HEK293 (cell line): Measurements from ENCODE around the gene MRPL11.

Experiments used
- AEBP2 ChIP-seq: fragments of 450-650 bp; formaldehyde crosslinking; IDR thresholded peaks from 2 replicates; pipeline ENCODE4 v1.5.1; 2016; ENCODE audit warnings: missing biosample characterization, missing genetic modification characterization, borderline replicate concordance
- FEZF1 ChIP-seq: fragments of 450-650 bp; formaldehyde crosslinking; IDR thresholded peaks from 2 replicates; pipeline ENCODE4 v1.5.1; 2016; ENCODE audit warnings: missing biosample characterization, missing genetic modification characterization
- KLF10 ChIP-seq: fragments of 450-650 bp; IDR thresholded peaks from 2 replicates; pipeline ENCODE4 v1.5.1; 2018; ENCODE audit warnings: missing biosample characterization, mild to moderate bottlenecking, missing genetic modification characterization
- KLF8 ChIP-seq: fragments of 450-650 bp; formaldehyde crosslinking; IDR thresholded peaks from 2 replicates; pipeline ENCODE4 v1.5.1; 2016; ENCODE audit warnings: missing biosample characterization, missing genetic modification characterization
- PRDM2 ChIP-seq: fragments of 450-650 bp; formaldehyde crosslinking; IDR thresholded peaks from 2 replicates; pipeline ENCODE4 v1.5.1; 2016; ENCODE audit warnings: missing biosample characterization, missing genetic modification characterization, borderline replicate concordance
- ZBTB26 ChIP-seq: fragments of 450-650 bp; formaldehyde crosslinking; optimal IDR thresholded peaks from 2 replicates; pipeline ENCODE3; 2016; ENCODE audit warnings: missing biosample characterization, mild to moderate bottlenecking, missing genetic modification characterization
- ZBTB44 ChIP-seq: fragments of 450-650 bp; IDR thresholded peaks from 2 replicates; pipeline ENCODE4 v1.5.1; 2018; ENCODE audit warnings: missing biosample characterization, mild to moderate bottlenecking, missing genetic modification characterization
- ZEB2 ChIP-seq: fragments of 450-650 bp; formaldehyde crosslinking; IDR thresholded peaks from 2 replicates; pipeline ENCODE4 v1.5.1; 2016; ENCODE audit warnings: missing biosample characterization, missing genetic modification characterization
- ZNF132 ChIP-seq: fragments of 450-650 bp; formaldehyde crosslinking; IDR thresholded peaks from 2 replicates; pipeline ENCODE4 v1.5.1; 2017; ENCODE audit warnings: missing biosample characterization, missing genetic modification characterization, borderline replicate concordance
- ZNF155 ChIP-seq: fragments of 450-650 bp; formaldehyde crosslinking; IDR thresholded peaks from 2 replicates; pipeline ENCODE4 v1.5.1; 2016; ENCODE audit warnings: missing biosample characterization, missing genetic modification characterization
- ZNF266 ChIP-seq: fragments of 450-650 bp; formaldehyde crosslinking; IDR thresholded peaks from 2 replicates; pipeline ENCODE4 v1.5.1; 2016; ENCODE audit warnings: missing biosample characterization, missing genetic modification characterization, low read depth
- ZNF292 ChIP-seq: fragments of 450-650 bp; formaldehyde crosslinking; IDR thresholded peaks from 2 replicates; pipeline ENCODE4 v1.5.1; 2016; ENCODE audit warnings: low read depth, missing biosample characterization, missing genetic modification characterization, borderline replicate concordance
- ZNF324 ChIP-seq: fragments of 450-650 bp; formaldehyde crosslinking; IDR thresholded peaks from 2 replicates; pipeline ENCODE4 v1.5.1; 2016; ENCODE audit warnings: missing biosample characterization, missing genetic modification characterization
- ZNF37A ChIP-seq: fragments of 450-650 bp; IDR thresholded peaks from 2 replicates; pipeline ENCODE4 v1.5.1; 2018; ENCODE audit warnings: missing biosample characterization, missing genetic modification characterization
- ZNF510 ChIP-seq: fragments of 450-650 bp; formaldehyde crosslinking; IDR thresholded peaks from 2 replicates; pipeline ENCODE4 v1.5.1; 2018; ENCODE audit warnings: mild to moderate bottlenecking, missing genetic modification characterization, missing biosample characterization; ENCODE audit not compliant: insufficient replicate concordance
- ZNF513 ChIP-seq: fragments of 450-650 bp; IDR thresholded peaks from 2 replicates; pipeline ENCODE4 v1.5.1; 2018; ENCODE audit warnings: missing biosample characterization, missing genetic modification characterization
- ZNF548 ChIP-seq: fragments of 450-650 bp; formaldehyde crosslinking; IDR thresholded peaks from 2 replicates; pipeline ENCODE4 v1.5.1; 2016; ENCODE audit warnings: missing biosample characterization, missing genetic modification characterization
- ZNF561 ChIP-seq: fragments of 450-650 bp; IDR thresholded peaks from 2 replicates; pipeline ENCODE4 v1.5.1; 2018; ENCODE audit warnings: missing biosample characterization, missing genetic modification characterization, borderline replicate concordance
- ZNF621 ChIP-seq: fragments of 450-650 bp; formaldehyde crosslinking; IDR thresholded peaks from 2 replicates; pipeline ENCODE4 v1.5.1; 2017; ENCODE audit warnings: missing biosample characterization, missing genetic modification characterization
- ZNF639 ChIP-seq: fragments of 450-650 bp; formaldehyde crosslinking; IDR thresholded peaks from 2 replicates; pipeline ENCODE4 v1.5.1; 2016; ENCODE audit warnings: missing biosample characterization, missing genetic modification characterization
- ZNF747 ChIP-seq: fragments of 450-650 bp; formaldehyde crosslinking; IDR thresholded peaks from 2 replicates; pipeline ENCODE4 v1.5.1; 2016; ENCODE audit warnings: missing biosample characterization, missing genetic modification characterization
- ZNF76 ChIP-seq: fragments of 450-650 bp; formaldehyde crosslinking; IDR thresholded peaks from 2 replicates; pipeline ENCODE4; 2016; ENCODE audit warnings: low read depth, missing biosample characterization, missing genetic modification characterization, borderline replicate concordance
- ZNF830 ChIP-seq: fragments of 450-650 bp; IDR thresholded peaks from 2 replicates; pipeline ENCODE4 v1.5.0; 2018; ENCODE audit warnings: missing biosample characterization, missing genetic modification characterization, low read depth, mild to moderate bottlenecking, moderate library complexity
- ZSCAN30 ChIP-seq: fragments of 450-650 bp; IDR thresholded peaks from 2 replicates; pipeline ENCODE4 v1.5.1; 2018; ENCODE audit warnings: missing biosample characterization, mild to moderate bottlenecking, missing genetic modification characterization, moderate library complexity

The MRPL11 gene

GRCh38 chr11:66438504-66439466 is at the start of gene MRPL11 (continued):
- TF ChIP-seq ZNF513 (tag by site-specific recombination) (no peak), ZNF37A (tag by site-specific recombination) (no peak), ZBTB26 (tag by site-specific recombination) (peak; percentile 38), ZNF747 (tag by site-specific recombination) (no peak), FEZF1 (no peak), ZNF830 (tag by site-specific recombination) (no peak), KLF8 (peak; percentile 83), ZNF132 (no peak), ZNF155 (tag by site-specific recombination) (no peak), ZEB2 (tag by site-specific recombination) (peak; percentile 87), AEBP2 (tag by site-specific recombination) (no peak), ZNF76 (tag by site-specific recombination) (peak; percentile 95), ZNF266 (tag by site-specific recombination) (no peak), ZSCAN30 (tag by site-specific recombination) (peak; percentile 45; the same call in 1 of the 2 replicates), ZNF324 (peak; percentile 57; the same call in 1 of the 2 replicates), ZNF510 (tag by site-specific recombination) (no peak), ZBTB44 (no peak), KLF10 (tag by site-specific recombination) (peak; percentile 61), ZNF561 (tag by site-specific recombination) (no peak), ZNF292 (tag by site-specific recombination) (no peak), ZNF548 (tag by site-specific recombination) (no peak), ZNF621 (tag by site-specific recombination) (no peak), PRDM2 (tag by site-specific recombination) (no peak), ZNF639 (tag by site-specific recombination) (peak; percentile 96)
